GM19025 (cell line): ENCODE measurements around the gene TMC6.
"Not testable (repeated sequence)": the region's sequence is repeated elsewhere in the genome, so short reads cannot be mapped to it uniquely, and the experiment has no call there.

Experiments used
- ATAC-seq: cut with Tn5 transposase; IDR thresholded peaks from one replicate; pipeline ENCODE4 v1.9.1; 2021; ENCODE audit warnings: mild to moderate bottlenecking, low read depth, moderate library complexity; ENCODE audit not compliant: unreplicated experiment

The TMC6 gene

GRCh38 chr17:78082355-78082872 lies 46.1 kb downstream of the TMC6 start:
- not testable (repeated sequence) for ATAC-seq

DNA sequence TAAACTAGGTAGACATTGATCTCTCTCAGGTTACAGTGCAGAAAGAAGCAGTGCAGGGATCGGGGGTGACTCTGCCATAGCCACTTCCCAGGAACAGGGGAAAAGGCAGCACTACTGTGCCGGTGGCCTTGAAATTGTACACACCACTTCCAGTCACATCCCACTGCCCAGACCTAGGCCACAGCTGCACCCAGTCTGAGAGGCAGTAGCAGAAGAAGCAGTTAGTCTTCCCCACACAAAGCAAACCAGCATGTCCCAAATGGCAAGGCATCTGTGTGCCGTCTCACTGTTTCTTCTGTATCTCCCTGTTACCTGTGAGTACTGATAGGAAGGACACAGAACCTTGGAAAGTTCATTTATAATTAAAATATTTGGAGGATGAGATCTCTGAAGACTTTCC lies 47.0 kb downstream of the TMC6 start:
- no peak for ATAC-seq

- ATAC-seq, result no peak
These were observed 49.3 kb downstream of the TMC6 start for GRCh38 chr17:78079253-78079652.

DNA sequence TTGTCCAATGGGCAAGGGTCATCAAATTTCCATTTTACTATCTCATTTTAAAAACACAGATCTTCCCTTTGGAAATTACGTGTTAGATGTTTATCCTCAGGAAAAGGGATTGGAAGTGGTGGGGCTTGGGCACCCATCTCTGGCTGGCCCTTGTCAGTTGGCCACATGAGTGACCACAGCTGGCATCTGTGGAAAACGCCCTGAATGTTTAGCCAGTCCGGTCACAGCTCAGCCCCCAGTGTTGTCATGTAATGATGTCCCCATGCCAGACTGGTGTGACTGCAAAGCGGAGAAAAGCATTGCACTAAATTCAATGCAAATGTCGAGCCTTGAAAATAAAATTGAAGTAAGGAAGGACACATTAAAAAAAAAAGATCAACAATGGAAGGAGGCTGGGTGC lies 53.0 kb downstream of the TMC6 start:
- no peak for ATAC-seq

DNA sequence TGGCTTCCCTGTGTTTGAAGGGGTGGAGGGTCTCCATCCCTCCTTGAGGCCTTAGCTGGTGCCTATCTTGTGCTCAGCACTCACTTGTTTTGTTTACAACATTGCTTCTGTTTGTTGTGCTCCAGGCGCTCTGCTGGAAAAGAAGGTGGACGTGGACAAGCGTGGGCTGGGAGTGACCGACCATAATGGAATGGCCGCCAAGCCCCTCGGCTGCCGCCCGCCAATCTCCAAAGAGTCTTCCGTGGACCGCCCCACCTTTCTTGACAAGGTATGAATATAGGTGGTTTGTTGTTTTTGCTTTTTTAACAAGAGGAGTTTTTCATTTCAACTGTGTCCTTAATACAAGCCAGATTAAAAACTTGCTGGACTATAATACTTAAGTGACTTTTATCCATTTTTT lies 53.5 kb downstream of the TMC6 start:
- ATAC-seq, result no peak

DNA sequence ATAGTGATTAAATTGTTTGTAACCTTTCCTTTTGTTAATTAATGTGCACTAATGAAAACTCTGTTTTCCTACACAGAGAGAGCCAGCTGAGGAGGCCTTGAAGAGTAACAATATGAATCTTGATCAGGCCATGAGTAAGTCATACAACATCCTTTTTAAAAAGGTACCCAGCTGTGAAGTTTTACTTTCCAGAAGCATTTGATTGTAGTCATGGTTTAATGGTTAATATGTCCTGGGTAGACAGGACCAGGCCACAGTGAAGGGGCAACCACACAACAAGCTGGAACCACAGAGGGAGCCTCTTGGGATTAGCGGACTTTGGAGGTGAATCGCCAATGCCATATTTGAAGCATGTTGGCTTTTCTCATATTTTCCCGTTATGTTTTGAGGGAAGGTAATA lies 55.6 kb downstream of the TMC6 start:
- no peak for ATAC-seq

GRCh38 chr17:78069695-78070094 lies 58.9 kb downstream of the TMC6 start:
- no peak for ATAC-seq

GRCh38 chr17:78066976-78067375 lies 61.6 kb downstream of the TMC6 start:
- ATAC-seq, result not testable (repeated sequence)

DNA sequence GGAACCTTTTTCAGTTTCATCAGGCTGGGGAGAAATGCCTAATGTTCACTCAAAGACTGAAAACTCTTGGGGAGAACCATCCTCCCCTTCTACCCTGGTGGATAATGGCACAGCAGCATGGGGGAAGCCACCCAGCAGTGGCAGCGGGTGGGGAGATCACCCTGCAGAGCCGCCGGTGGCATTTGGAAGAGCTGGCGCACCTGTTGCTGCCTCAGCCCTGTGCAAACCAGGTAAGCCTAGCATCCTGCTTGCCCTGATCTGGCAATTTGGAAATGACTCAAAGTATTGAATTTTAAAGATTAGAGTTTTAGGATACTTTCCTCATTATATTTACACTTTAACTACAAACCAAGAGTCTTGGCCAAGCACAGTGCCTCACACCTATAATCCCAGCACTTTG lies 63.8 kb downstream of the TMC6 start:
- ATAC-seq, result no peak

DNA sequence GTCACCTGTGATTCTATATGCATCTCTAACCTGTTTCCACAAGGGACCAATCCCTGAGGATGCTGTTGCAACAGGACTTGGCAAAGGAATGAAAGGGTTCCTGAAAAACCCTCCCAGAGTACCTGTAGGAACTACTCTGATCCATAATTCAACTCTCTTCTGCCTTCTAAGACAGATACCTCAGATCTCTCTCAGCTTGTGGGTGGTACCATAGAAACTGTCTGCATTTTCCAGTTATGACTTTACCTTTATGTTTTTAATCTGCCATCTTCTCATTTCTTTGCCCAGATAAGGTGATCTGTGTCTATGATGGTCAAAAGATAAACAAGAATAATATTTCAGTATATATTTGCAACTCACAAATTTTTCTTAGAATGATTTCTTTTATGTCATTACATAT lies 65.1 kb downstream of the TMC6 start:
- ATAC-seq, result no peak

DNA sequence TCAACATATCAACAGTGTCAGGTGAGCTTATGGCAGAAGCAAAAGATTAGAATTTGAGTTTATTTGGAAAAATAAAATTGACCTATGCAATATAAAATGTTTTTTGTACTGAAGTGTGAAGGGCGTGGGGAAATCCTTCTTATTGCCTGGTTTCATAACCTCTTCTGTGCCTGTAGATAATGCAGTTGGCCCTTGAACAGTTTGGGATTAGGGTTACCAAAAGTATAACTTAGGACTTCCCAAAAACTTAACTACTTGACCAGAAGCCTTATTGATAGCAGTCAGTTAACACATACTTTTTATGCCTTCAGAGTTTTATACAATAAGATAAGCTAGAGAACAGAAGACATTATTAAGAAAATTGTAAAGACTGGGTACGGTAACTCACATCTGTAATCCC lies 66.0 kb downstream of the TMC6 start:
- no peak for ATAC-seq
